Measurements from ENCODE around the gene CACNA1S. TPM values are rescaled to one million over a fixed set of nuclear protein-coding genes. Genes with fewer than 3 reads are reported as not detected.

Gene CACNA1S
- total and polyA plus RNA-seq, 2 of the 8 experiments (the other 6 are each of a cell fraction or from before 2014, with no cell fraction given): 0.06 TPM; not detected in 1

DNA sequence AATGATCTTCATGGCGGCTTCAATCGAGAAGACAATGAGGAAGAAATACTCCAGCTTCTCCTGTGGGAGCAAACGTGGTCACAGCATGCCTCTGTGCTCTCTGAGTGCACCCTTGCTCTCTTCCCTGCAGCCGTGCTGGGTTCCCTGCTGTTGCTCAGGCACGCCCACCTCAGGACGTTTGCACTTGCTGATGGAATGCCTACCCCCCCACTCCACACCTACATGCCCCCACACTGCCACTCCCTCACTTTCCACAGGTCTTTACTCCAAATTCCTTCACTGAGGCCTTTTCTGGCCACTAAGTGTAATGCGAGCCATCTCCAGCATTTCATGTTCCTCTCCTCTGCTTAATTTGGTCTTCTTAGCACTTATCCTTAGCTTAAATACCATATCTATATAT is 18.3 kb downstream of the CACNA1S start:
- Histone ChIP-seq H3K79me2 (ENCODE audit: control insufficient read depth in 1 of 2, insufficient read depth in 2 of 2, low read length in 2 of 2) (no peaks in the 10 kb centered on the region), H4K20me1 (replicated peaks in 1 of 2; ENCODE audit: control insufficient read depth in 1 of 2, insufficient read depth in 2 of 2, low read length in 2 of 2) (no peaks in the 10 kb centered on the region), H3K9ac (replicated peaks in 1 of 4; ENCODE audit: extremely low read depth in 1 of 4, low read depth in 3 of 4, low read length in 3 of 4) (no peak overlapping the region), H3K23me2 (ENCODE audit: low read depth, low read length) (no peaks in the 10 kb centered on the region), H3K14ac (ENCODE audit: insufficient read length) (no peak overlapping the region), H2BK5ac (ENCODE audit: low read depth, low read length) (no peak overlapping the region), H3K79me1 (ENCODE audit: low read depth, low read length) (no peaks in the 10 kb centered on the region), H3K4me2 (ENCODE audit: insufficient read depth in 1 of 2, low read depth in 2 of 2, low read length in 2 of 2) (no peak overlapping the region), H3K9me3 (ENCODE audit: insufficient read depth in 2 of 2, low read depth in 1 of 2, low read length in 1 of 2) (no peaks in the 10 kb centered on the region), H2AK5ac (ENCODE audit: low read depth, low read length) (no peak overlapping the region), H3K4me3 (ENCODE audit: extremely low read depth in 1 of 4, insufficient read depth in 2 of 4, low read depth in 3 of 4, low read length in 4 of 4) (no peak overlapping the region), H3K56ac (replicated peaks; ENCODE audit: insufficient read length, low read depth, low read length) (no peak overlapping the region), H2BK12ac (ENCODE audit: low read depth, low read length) (no peak overlapping the region), H2AFZ (ENCODE audit: low read length) (no peak overlapping the region), H3K27me3 (replicated peaks in 1 of 4; ENCODE audit: control insufficient read depth in 3 of 4, extremely low read depth in 1 of 4, insufficient read depth in 3 of 4, low read length in 3 of 4) (no peaks in the 10 kb centered on the region), H4K5ac (ENCODE audit: insufficient read length, low read depth, low read length) (no peak overlapping the region), H2BK20ac (ENCODE audit: low read length) (no peak overlapping the region), H2BK15ac (ENCODE audit: low read length) (no peak overlapping the region), H3K27ac (ENCODE audit: low read depth, low read length) (no peak overlapping the region), H4K91ac (replicated peaks; ENCODE audit: insufficient read length, low read length) (no peak overlapping the region), H3K18ac (ENCODE audit: extremely low read depth, low read length) (no peak overlapping the region), H3K4ac (replicated peaks; ENCODE audit: insufficient read length, low read depth, low read length) (no peak overlapping the region), H3K4me1 (replicated peaks in 1 of 4; ENCODE audit: control insufficient read depth in 3 of 4, insufficient read depth in 4 of 4, low read length in 3 of 4) (peaks cover 0 to 3% (median 0%) of the 10 kb centered on the region in 4 experiments; a peak in 1 of 7 replicates), H4K8ac (ENCODE audit: extremely low read depth, insufficient read depth, low read length) (no peak overlapping the region; the same call in 1 of the 2 replicates), H3K23ac (ENCODE audit: insufficient read length) (no peak overlapping the region), H3K36me3 (ENCODE audit: control insufficient read depth in 2 of 4, insufficient read depth in 4 of 4, low read length in 3 of 4) (no peaks in the 10 kb centered on the region), H2BK120ac (replicated peaks; ENCODE audit: low read depth, low read length) (no peak overlapping the region)
- DNase-seq (ENCODE audit: low read depth in 1 of 2, low spot score in 2 of 2) (no peak), FAIRE-seq (no peak)
- ChIA-PET POLR2A (ENCODE audit: partially characterized antibody) (interaction anchor here (0.7 to 0.8 kb wide), 3 partner anchors 39 to 429 kb away, joined by 3 to 5 read pairs (median 3); no protein-coding TSS in a partner anchor), CTCF (ENCODE audit: partially characterized antibody) (interaction anchor here (0.7 to 9.1 kb wide), 8 partner anchors 9 to 122 kb away, joined by 3 to 92 read pairs (median 4); no protein-coding TSS in a partner anchor)
- WGBS, 2 experiments (ENCODE audit: extremely low coverage in 1 of 2, insufficient coverage in 1 of 2, insufficient read length in 1 of 2, insufficient replicate concordance in 2 of 2, low coverage in 1 of 2, low lambda C conversion rate in 2 of 2, missing lambda C conversion rate in 1 of 2): 73% methylated on average over 7 of the region's 7 CpGs; no CpG with 5 or more reads in 1 of the 2 experiments
- TF ChIP-seq TEAD4 (IDR thresholded peaks at IDR 0.05; ENCODE audit: low read depth, low read length): 0 out of 2 replicates have a peak, but pooled peaks have one; percentile 7
- TF ChIP-seq CBX5 (IDR thresholded peaks at IDR 0.05; ENCODE audit: low read depth, low read length): no peak

All from H1 (cell line).